GM23248 (cell line): ENCODE data around the gene CRY2.

Experiments used
- EZH2 ChIP-seq: fragments of 200-600 bp; sonication (generic); IDR thresholded peaks from 2 replicates; pipeline ENCODE4 v1.6.1; 2018; ENCODE audit warnings: antibody characterized with exemption, mild to moderate bottlenecking; ENCODE audit not compliant: insufficient read depth, poor library complexity, severe bottlenecking
- EZH2phosphoT487 ChIP-seq: fragments of 200-600 bp; sonication (generic); IDR thresholded peaks from 2 replicates; pipeline ENCODE4 v1.6.1; 2018; ENCODE audit warnings: antibody characterized with exemption, moderate library complexity, mild to moderate bottlenecking, low read depth; ENCODE audit not compliant: insufficient read depth

- TF ChIP-seq EZH2 (no peak), EZH2phosphoT487 (no peak)
These were observed 42.7 kb downstream of the CRY2 start for GRCh38 chr11:45889966-45890365.
